SH-SY5Y (cell line): ENCODE results near the gene VAV2.

Experiments used
- GATA2 ChIP-seq: IDR thresholded peaks from 2 replicates; pipeline ENCODE4 v1.6.1; 2011; ENCODE audit warnings: mild to moderate bottlenecking, low read depth, low read length
- GATA3 ChIP-seq: IDR thresholded peaks from 2 replicates; pipeline ENCODE4 v1.6.1; 2011; ENCODE audit warnings: low read depth, mild to moderate bottlenecking, low read length, moderate library complexity

DNA sequence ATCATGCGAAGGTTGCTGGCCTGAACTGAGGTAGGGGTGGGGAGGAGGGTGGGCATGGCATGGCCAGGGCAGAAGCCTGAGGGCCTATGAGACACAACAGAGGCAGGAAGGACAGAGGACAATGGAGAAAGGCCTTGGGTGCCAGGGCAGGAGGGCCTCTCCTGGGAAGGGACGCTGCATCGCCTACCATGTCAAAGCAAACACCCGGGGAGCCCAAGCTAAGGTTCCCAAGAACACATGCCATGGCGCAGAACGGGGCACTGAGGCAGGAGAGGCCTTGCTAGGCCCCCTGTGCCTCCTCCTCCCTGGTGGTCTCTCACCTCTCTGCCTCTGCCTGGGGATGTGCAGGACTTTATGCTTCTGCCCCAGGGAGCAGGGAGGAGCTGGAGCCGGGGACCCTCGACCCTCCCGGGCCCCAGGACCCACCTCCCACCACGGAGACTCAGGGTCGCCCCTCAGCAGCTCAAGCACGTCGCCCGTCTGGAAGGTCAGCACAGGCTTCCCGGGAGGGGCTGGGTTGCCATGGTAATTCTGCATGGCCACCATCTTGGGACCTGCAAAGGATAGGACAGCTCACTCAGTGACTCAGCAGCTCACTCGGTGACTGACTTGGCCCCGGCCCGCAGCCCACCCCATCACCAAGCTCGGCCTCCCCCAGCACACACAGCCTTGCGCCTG, 213.6 kb downstream of the VAV2 start:
- TF ChIP-seq GATA3 (no peak), GATA2 (no peak)
